HPDE6-E6E7 (cell line): ENCODE measurements around the gene CPOX.

Experiments used
- DNase-seq: peaks from one replicate; pipeline ENCODE4 v3.0.0; 2011; ENCODE audit warnings: missing footprints; ENCODE audit errors: extremely low spot score

Gene CPOX

GRCh38 chr3:98536456-98537017 lies 56.9 kb downstream of the CPOX start:
- DNase-seq, result no peak

GRCh38 chr3:98534734-98535133 lies 58.7 kb downstream of the CPOX start:
- no peak for DNase-seq

- no peak for DNase-seq
Observed at GRCh38 chr3:98534168-98534567, 59.2 kb downstream of the CPOX start.

GRCh38 chr3:98532709-98533571 lies 60.5 kb downstream of the CPOX start:
- DNase-seq, result no peak

DNA sequence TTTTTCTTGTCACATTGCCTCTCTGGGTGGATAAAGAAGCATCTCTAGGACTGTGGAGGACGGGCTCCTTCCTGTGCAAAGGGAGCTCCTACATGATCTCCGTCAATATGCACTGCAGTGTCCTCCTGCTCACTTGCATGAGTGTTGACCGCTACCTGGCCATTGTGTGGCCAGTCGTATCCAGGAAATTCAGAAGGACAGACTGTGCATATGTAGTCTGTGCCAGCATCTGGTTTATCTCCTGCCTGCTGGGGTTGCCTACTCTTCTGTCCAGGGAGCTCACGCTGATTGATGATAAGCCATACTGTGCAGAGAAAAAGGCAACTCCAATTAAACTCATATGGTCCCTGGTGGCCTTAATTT lies 61.2 kb downstream of the CPOX start:
- DNase-seq, result no peak

GRCh38 chr3:98531622-98532274 lies 61.7 kb downstream of the CPOX start, which contains the start of gene GPR15:
TSS of gene GPR15 (plus strand) at chr3:98531978. CDS start at chr3:98532034, 56 bp downstream.
- no peak for DNase-seq

DNA sequence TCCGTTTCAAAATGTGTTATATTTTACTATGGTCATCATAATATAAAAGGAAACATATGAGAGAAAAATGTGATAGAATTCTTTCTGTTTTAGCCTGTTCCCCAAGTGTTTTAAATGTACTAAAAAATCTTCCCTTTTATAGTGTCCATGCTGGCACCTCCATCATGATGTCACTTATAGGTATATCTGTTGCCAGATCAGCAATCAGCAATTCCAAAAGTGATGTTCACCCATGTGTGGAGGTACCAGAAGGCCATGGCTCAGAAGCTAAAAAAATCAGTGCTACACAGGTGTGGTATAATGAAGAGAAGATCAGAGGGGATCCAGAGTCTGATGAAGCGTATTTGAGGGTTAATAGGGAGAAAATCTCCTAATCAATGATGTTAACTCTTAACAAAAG lies 62.7 kb downstream of the CPOX start:
- DNase-seq, result no peak

DNA sequence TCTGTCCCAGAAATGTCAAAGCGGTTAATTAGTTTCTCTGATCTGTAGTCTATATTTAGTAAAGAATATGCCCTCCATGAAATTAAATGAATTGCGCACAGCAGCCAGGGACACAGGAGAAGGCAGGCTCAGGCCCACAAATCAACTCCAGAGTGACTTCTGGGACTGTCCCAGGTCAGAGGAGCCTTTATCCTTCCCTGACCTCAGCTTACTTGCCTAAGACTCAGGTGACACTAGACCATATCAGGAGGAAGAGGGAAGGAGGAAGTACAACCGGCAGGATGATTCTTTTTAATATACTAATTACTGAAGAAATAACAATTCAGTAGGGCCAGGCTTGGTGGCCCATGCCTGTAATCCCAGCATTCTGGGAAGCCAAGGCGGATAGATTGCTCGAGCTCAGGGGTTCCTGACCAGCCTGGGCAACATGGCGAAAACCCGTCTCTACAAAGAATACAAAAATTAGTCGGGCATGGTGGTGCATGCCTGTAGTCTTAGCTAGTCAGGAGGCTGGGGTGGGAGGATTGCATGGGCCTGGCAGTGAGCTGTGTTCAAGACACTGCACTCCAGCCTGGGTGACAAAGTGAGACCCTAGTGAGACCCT lies 63.5 kb downstream of the CPOX start:
- no peak for DNase-seq
